Neuronal stem cell (in vitro differentiated cells): ENCODE results near the gene BCAS3.

Source experiments
- DNase-seq: peaks from one replicate; pipeline ENCODE4 v3.0.0-alpha.2; 2013; ENCODE audit warnings: low spot score
- H2AFZ ChIP-seq: one replicate; pipeline ENCODE4 v1.6.1; 2013; ENCODE audit warnings: mild to moderate bottlenecking, low read length, inconsistent platforms
- H2AK5ac ChIP-seq: 2 replicates; pipeline ENCODE4 v1.6.1; 2013; ENCODE audit warnings: low read depth, mild to moderate bottlenecking, inconsistent platforms, low read length, moderate library complexity, mixed read lengths
- H2BK120ac ChIP-seq: 2 replicates; pipeline ENCODE4 v1.6.1; 2013; ENCODE audit warnings: low read depth, mild to moderate bottlenecking, inconsistent platforms, low read length, moderate library complexity, mixed read lengths
- H2BK12ac ChIP-seq: one replicate; pipeline ENCODE4 v1.6.1; 2013; ENCODE audit warnings: low read length, inconsistent platforms
- H2BK15ac ChIP-seq: 2 replicates; pipeline ENCODE4 v1.6.1; 2013; ENCODE audit warnings: mild to moderate bottlenecking, low read length, inconsistent platforms, mixed read lengths
- H2BK5ac ChIP-seq: one replicate; pipeline ENCODE4 v1.6.1; 2013; ENCODE audit warnings: inconsistent platforms, mild to moderate bottlenecking, low read length, moderate library complexity
- H3K14ac ChIP-seq: one replicate; pipeline ENCODE4 v1.6.1; 2013; ENCODE audit warnings: low read length, inconsistent platforms
- H3K18ac ChIP-seq: 2 replicates; pipeline ENCODE4 v1.6.1; 2013; ENCODE audit warnings: low read length, inconsistent platforms
- H3K23ac ChIP-seq: 2 replicates; pipeline ENCODE4 v1.6.1; 2013; ENCODE audit warnings: low read depth, mild to moderate bottlenecking, mixed read lengths, low read length, inconsistent platforms; ENCODE audit not compliant: poor library complexity
- H3K27ac ChIP-seq: replicated peaks from 3 replicates; pipeline ENCODE4 v1.5.1; 2013; ENCODE audit warnings: low read length, inconsistent platforms
- H3K27me3 ChIP-seq, 3 experiments: 2 replicates each; pipeline ENCODE4 v1.6.1; 2013; ENCODE audit warnings: low read length in 3 of 3, mild to moderate bottlenecking in 2 of 3, inconsistent platforms in 1 of 3, low read depth in 1 of 3, mixed read lengths in 1 of 3, moderate library complexity in 1 of 3; ENCODE audit not compliant: control insufficient read depth in 3 of 3, insufficient read depth in 3 of 3
- H3K36me3 ChIP-seq, 2 donors: replicated peaks in 1 of 2; 2 replicates each; pipeline ENCODE4 v1.6.1; 2013; ENCODE audit warnings: low read length in 2 of 2; ENCODE audit not compliant: control insufficient read depth in 2 of 2, insufficient read depth in 2 of 2
- H3K4ac ChIP-seq: 2 replicates; pipeline ENCODE4 v1.6.1; 2013; ENCODE audit warnings: inconsistent platforms, mild to moderate bottlenecking, low read length, moderate library complexity
- H3K4me1 ChIP-seq, 2 donors: 1 replicate in 1 of 2; 2 replicates in 1 of 2; pipeline ENCODE4 v1.6.1; 2013; ENCODE audit warnings: low read length in 2 of 2, low read depth in 1 of 2; ENCODE audit not compliant: control insufficient read depth in 2 of 2, insufficient read depth in 1 of 2
- H3K4me2 ChIP-seq: one replicate; pipeline ENCODE4 v1.6.1; 2013; ENCODE audit warnings: mild to moderate bottlenecking, low read length, inconsistent platforms; ENCODE audit not compliant: insufficient read depth, poor library complexity, severe bottlenecking
- H3K4me3 ChIP-seq, 2 donors: 2 replicates each; pipeline ENCODE4 v1.5.1; 2013; ENCODE audit warnings: low read length in 2 of 2, mild to moderate bottlenecking in 2 of 2, inconsistent platforms in 1 of 2, moderate library complexity in 1 of 2
- H3K79me1 ChIP-seq: one replicate; pipeline ENCODE4 v1.6.1; 2013; ENCODE audit warnings: low read depth, mild to moderate bottlenecking, inconsistent platforms, low read length, moderate library complexity
- H3K9ac ChIP-seq: one replicate; pipeline ENCODE4 v1.6.1; 2013; ENCODE audit warnings: mild to moderate bottlenecking, low read depth, low read length, inconsistent platforms; ENCODE audit not compliant: poor library complexity
- H3K9me3 ChIP-seq, 2 donors: replicated peaks in 1 of 2; 2 replicates each; pipeline versions ENCODE3 to v1.6.1; 2013; ENCODE audit warnings: low read length in 2 of 2, mild to moderate bottlenecking in 2 of 2, inconsistent platforms in 1 of 2, low read depth in 1 of 2, mixed read lengths in 1 of 2, moderate library complexity in 1 of 2; ENCODE audit not compliant: control insufficient read depth in 2 of 2, insufficient read depth in 1 of 2
- H4K8ac ChIP-seq: one replicate; pipeline ENCODE4 v1.6.1; 2013; ENCODE audit warnings: low read depth, mild to moderate bottlenecking, inconsistent platforms, low read length, moderate library complexity
- H4K91ac ChIP-seq: one replicate; pipeline ENCODE4 v1.6.1; 2013; ENCODE audit warnings: low read length, low read depth, mild to moderate bottlenecking, inconsistent platforms; ENCODE audit not compliant: poor library complexity
- WGBS, 2 donors: extraction: QIAGEN DNeasy Blood & Tissue Kit; methylation state at CpG; one replicate each; pipeline ENCODE4 v1.1.7; 2013; ENCODE audit warnings: missing lambda C conversion rate in 2 of 2, mixed read lengths in 1 of 2; ENCODE audit not compliant: insufficient read length in 2 of 2, insufficient replicate concordance in 1 of 2; ENCODE audit errors: extremely low coverage in 2 of 2; 5-methylcytosine and 5-hydroxymethylcytosine counted together

Gene BCAS3

GRCh38 chr17:61431594-61432311 is 754.1 kb downstream of the BCAS3 start:
- Histone ChIP-seq H3K79me1 (no peaks in the 10 kb centered on the region), H3K4me3 (no peak overlapping the region), H2BK120ac (no peak overlapping the region), H4K91ac (no peak overlapping the region), H2BK5ac (no peak overlapping the region), H3K9me3 (no peaks in the 10 kb centered on the region), H4K8ac (no peak overlapping the region), H3K36me3 (no peaks in the 10 kb centered on the region), H3K27ac (no peak overlapping the region), H3K18ac (no peak overlapping the region), H3K23ac (no peak overlapping the region), H3K9ac (no peak overlapping the region), H3K4ac (no peak overlapping the region), H2AFZ (no peak overlapping the region), H2BK15ac (no peak overlapping the region), H3K4me2 (no peak overlapping the region), H3K27me3 (peaks cover 0 to 9% (median 0%) of the 10 kb centered on the region in 3 experiments), H3K4me1 (no peaks in the 10 kb centered on the region), H2AK5ac (no peak overlapping the region), H3K14ac (no peak overlapping the region), H2BK12ac (no peak overlapping the region)
- DNase-seq: no peak
- no CpG with 5 or more reads among the region's 4 CpGs for WGBS, 2 donors

- no peaks in the 10 kb centered on the region for H3K79me1 ChIP-seq
- H2AK5ac ChIP-seq: no peak overlapping the region
- no peak overlapping the region for H3K14ac ChIP-seq
- no peak overlapping the region for H3K9ac ChIP-seq
- H3K4ac ChIP-seq: no peak overlapping the region
- H3K36me3 ChIP-seq: no peaks in the 10 kb centered on the region
- H3K4me2 ChIP-seq: no peak overlapping the region
- peaks cover 0 to 5% of the 10 kb centered on the region in 2 donors for H3K9me3 ChIP-seq
- H4K8ac ChIP-seq: no peak overlapping the region
- H2BK5ac ChIP-seq: no peak overlapping the region
- no peaks in the 10 kb centered on the region for H3K4me1 ChIP-seq
- peaks cover 0 to 10% (median 0%) of the 10 kb centered on the region in 3 experiments for H3K27me3 ChIP-seq
- no peak overlapping the region for H2BK120ac ChIP-seq
- no peak overlapping the region for H4K91ac ChIP-seq
- no peak overlapping the region for H2BK12ac ChIP-seq
- no peak overlapping the region for H3K27ac ChIP-seq
- H2BK15ac ChIP-seq: no peak overlapping the region
- no peak overlapping the region for H2AFZ ChIP-seq
- no peak overlapping the region for H3K18ac ChIP-seq
- H3K4me3 ChIP-seq: no peak overlapping the region
- H3K23ac ChIP-seq: no peak overlapping the region
- DNase-seq: no peak
These were observed 758.6 kb downstream of the BCAS3 start for GRCh38 chr17:61436273-61436672.

- Histone ChIP-seq H2AK5ac (no peak overlapping the region), H3K79me1 (no peaks in the 10 kb centered on the region), H2BK15ac (no peak overlapping the region), H3K4me3 (no peak overlapping the region), H3K27me3 (peaks cover 0 to 10% (median 0%) of the 10 kb centered on the region in 3 experiments), H3K23ac (no peak overlapping the region), H2BK12ac (no peak overlapping the region), H3K4ac (no peak overlapping the region), H2AFZ (no peak overlapping the region), H4K8ac (no peak overlapping the region), H4K91ac (no peak overlapping the region), H2BK5ac (no peak overlapping the region), H3K4me2 (no peak overlapping the region), H3K27ac (no peak overlapping the region), H3K36me3 (no peaks in the 10 kb centered on the region), H3K9me3 (peaks cover 0 to 5% of the 10 kb centered on the region in 2 donors), H2BK120ac (no peak overlapping the region), H3K4me1 (no peaks in the 10 kb centered on the region), H3K18ac (no peak overlapping the region), H3K9ac (no peak overlapping the region), H3K14ac (no peak overlapping the region)
- DNase-seq: no peak
These were observed 759.5 kb downstream of the BCAS3 start for GRCh38 chr17:61436995-61437704.

- DNase-seq: no peak
- no peak overlapping the region for H2BK5ac ChIP-seq
- peaks cover 0 to 33% (median 0%) of the 10 kb centered on the region in 3 experiments for H3K27me3 ChIP-seq
- H3K23ac ChIP-seq: no peak overlapping the region
- H4K91ac ChIP-seq: no peak overlapping the region
- H3K18ac ChIP-seq: no peak overlapping the region
- no peak overlapping the region for H2BK120ac ChIP-seq
- H2BK15ac ChIP-seq: no peak overlapping the region
- H3K4me1 ChIP-seq: no peaks in the 10 kb centered on the region
- H3K4ac ChIP-seq: no peak overlapping the region
- H2AFZ ChIP-seq: no peak overlapping the region
- H2BK12ac ChIP-seq: no peak overlapping the region
- no peak overlapping the region for H3K4me2 ChIP-seq
- H3K4me3 ChIP-seq: no peak overlapping the region
- H3K36me3 ChIP-seq: no peaks in the 10 kb centered on the region
- no peak overlapping the region for H4K8ac ChIP-seq
- H3K27ac ChIP-seq: no peak overlapping the region
- H3K14ac ChIP-seq: no peak overlapping the region
- H3K79me1 ChIP-seq: no peaks in the 10 kb centered on the region
- no peak overlapping the region for H2AK5ac ChIP-seq
- H3K9me3 ChIP-seq: peaks cover 0 to 5% of the 10 kb centered on the region in 2 donors
- no peak overlapping the region for H3K9ac ChIP-seq
These were observed 763.0 kb downstream of the BCAS3 start for GRCh38 chr17:61440697-61441096.
